Stimulated activated CD8-positive, alpha-beta memory T cell treated with anti-CD3 and anti-CD28 coated beads, Interleukin-4, amount 100 ng/mL, for 48 hours (primary cell): ENCODE results near the gene PPP2R3A.

ENCODE experiments used
- DNase-seq: peaks from one replicate; pipeline ENCODE4 v3.0.0-alpha.2; 2020

Gene PPP2R3A

DNA sequence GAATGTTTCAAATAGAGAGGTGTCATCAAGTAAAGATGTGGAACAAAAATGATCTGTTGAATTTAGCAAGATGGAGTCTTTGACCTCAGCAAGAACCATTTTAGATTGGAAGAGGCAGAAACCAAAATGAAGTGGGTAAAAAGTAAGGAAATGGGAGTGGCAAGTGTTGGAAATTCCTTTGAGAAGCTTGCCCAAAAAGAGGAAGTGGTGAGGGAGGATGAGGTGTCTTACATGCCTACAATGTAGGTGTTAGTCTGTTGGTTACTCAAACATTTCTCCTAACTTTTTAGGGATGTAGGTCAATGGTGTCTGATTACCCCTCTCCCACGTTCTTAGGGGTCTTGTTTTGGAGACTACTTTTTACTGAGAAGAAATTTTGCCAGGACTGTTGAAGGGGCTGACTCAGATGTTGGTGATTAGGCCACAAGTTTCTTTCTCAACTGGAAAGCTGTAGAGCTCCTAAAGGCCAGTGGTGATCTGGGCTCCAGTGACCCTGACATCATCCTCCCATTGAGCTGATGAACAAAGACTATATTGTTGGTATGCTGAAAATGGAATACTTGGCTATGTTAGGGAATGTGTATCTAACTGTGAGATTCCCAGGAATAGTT is 5.1 kb downstream of the PPP2R3A start:
- DNase-seq, result no peak

DNA sequence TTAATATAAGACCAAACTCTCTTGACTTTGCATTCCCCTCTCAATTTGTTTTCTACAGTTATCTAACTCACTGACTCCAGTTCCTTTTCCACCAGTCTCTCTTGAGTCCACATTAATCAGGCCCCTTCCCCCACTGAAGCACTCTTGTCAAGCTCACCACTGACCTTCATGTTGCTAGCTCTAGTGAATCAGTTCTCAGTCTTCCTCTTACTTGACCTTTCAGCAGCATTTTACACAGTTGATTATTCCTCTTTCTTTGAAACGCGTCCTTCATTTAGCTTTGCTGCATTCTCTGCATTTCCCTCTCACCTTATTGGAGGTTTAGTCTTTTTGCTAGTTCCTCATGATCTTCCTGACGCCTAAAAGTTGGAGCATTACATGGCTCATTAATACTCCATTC is 8.3 kb downstream of the PPP2R3A start:
- no peak for DNase-seq

DNA sequence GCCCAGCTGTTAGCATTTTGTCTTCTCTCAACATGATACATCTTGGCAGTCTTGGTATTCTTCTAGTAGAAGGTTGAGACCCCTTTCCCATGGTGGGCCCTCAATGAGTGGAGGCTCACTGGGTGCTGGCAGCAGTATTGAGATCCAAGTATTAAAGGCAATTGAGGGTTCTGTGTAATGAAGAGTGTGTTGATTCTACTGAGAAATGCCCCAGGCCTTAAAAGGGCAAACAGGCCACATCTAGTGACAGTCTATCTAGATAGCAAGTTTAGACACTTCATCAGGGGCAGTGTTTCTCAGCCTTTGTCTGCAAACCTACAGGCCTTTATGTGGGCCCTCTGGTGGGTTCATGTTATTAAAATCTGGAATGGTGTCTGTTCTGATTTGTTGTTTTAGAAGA is 9.5 kb downstream of the PPP2R3A start:
- DNase-seq, result no peak

DNA sequence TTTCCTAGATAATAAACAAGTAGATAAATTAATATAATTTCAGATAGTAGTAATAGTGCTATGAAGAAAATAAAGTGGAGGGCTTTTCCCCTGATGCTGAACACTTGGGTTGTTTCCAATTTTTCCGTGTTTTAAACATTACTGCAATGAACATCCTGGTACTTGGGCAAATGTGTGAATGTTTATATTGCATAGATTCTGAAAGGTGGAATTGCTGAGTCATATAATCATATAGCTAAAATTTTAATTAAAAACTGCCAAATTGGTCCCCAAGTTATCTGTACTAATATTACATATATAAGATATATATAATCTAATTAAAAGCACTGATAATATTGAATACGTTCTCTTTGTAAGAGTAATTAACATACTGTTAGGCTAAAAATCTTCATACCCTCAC is 10.0 kb downstream of the PPP2R3A start:
- no peak for DNase-seq

- no peak for DNase-seq
Observed at GRCh38 chr3:135980343-135980742, 14.8 kb downstream of the PPP2R3A start.

GRCh38 chr3:135981701-135982403 is 16.3 kb downstream of the PPP2R3A start:
- DNase-seq, result no peak

- no peak for DNase-seq
Observed at GRCh38 chr3:135982404-135982761, 16.9 kb downstream of the PPP2R3A start.

GRCh38 chr3:135982922-135983581 is 17.5 kb downstream of the PPP2R3A start:
- no peak for DNase-seq

DNA sequence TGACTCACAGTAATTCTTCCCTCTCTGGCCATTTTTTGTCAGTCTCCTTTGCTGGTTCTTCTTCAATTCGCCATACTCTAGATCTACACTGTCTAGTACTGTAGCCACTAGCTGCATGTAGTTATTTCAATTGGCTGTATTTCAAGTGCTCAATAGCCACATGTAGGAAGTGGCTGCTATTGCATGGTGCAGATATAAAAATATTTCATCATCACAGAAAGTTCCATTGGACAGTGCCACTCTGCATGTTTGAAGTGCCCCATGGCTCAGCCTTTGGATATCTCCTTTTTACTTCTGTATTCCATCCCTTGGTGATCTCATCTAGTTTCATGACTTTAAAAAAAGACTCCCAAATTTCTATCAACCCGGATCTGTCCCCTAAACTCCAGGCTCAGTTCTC is 22.1 kb downstream of the PPP2R3A start:
- no peak for DNase-seq

GRCh38 chr3:135989242-135989641 is 23.7 kb downstream of the PPP2R3A start:
- no peak for DNase-seq

DNA sequence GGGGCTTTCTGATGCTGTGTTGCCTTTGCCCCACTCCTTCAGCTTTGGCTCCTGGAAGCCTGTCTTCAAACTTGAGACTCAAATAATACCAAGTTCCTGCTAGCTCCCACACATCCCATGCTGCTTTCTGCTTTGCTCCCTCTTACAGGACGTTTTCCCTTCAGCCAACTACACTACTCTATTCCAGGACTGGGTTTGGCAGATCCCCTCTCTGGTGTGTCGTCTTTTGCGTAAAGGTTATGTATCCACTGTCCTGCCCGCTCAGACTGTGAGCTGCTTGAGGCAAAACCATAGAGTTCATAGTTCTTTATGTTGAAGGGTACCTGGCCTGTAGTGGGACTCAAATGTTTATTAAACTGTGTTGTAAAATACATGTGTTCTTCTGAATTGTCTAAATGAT is 25.4 kb downstream of the PPP2R3A start:
- DNase-seq, result no peak

DNA sequence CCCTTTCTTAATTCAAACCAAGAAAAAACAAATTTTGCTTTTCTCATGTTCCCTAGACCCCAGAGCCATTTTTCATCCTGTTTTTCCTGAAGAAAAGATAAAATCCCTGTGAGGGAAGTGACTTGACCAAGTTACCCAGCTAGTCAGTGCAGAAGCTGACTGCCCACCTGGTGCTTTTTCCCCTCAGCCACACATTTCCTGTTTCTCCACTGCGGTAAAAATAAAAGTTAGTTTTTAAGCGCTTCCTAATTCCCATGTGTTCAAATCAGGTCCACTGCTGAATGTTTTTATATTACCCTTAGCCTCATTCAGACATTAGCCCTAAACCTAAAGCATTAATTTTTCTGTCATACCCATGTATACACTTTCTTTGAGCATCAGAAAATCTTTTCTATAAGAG is 26.1 kb downstream of the PPP2R3A start:
- DNase-seq, result no peak

- DNase-seq, result no peak
Observed at GRCh38 chr3:135992072-135992471, 26.5 kb downstream of the PPP2R3A start.

DNA sequence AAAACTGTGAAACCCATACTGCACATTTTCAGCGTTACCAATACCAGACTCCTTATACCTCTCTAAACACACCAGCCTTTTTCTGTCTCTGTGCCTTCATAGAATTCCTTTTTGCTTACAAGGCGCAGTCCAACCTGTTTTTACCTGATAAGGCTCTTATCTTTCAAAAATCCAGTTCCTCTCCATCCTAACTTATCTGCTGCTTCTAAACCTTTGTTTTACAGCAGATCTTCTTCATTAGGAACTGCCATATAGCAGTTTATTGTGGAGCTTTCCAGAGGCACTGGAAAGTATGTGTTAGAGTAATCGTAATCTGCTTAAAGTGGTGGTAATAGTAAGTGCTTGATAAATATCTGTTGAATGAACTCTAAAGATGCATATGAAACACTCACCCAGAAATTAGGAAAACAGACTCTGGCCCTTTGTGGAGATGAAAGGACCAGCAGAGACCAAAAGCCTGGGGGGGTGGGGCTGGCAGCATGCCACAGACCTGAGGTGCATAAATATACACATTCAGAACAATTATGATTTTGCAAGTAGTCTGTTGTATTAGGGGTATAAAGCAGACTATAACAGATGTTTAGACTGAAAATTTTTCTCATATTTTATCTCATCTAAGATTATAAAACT is 29.3 kb downstream of the PPP2R3A start:
- DNase-seq, result no peak

GRCh38 chr3:135995766-135996165 is 30.2 kb downstream of the PPP2R3A start:
- DNase-seq, result no peak

- DNase-seq, result no peak
Observed at GRCh38 chr3:135997554-135998320, 32.2 kb downstream of the PPP2R3A start.

- no peak for DNase-seq
Observed at GRCh38 chr3:136008221-136008620, 42.7 kb downstream of the PPP2R3A start.

DNA sequence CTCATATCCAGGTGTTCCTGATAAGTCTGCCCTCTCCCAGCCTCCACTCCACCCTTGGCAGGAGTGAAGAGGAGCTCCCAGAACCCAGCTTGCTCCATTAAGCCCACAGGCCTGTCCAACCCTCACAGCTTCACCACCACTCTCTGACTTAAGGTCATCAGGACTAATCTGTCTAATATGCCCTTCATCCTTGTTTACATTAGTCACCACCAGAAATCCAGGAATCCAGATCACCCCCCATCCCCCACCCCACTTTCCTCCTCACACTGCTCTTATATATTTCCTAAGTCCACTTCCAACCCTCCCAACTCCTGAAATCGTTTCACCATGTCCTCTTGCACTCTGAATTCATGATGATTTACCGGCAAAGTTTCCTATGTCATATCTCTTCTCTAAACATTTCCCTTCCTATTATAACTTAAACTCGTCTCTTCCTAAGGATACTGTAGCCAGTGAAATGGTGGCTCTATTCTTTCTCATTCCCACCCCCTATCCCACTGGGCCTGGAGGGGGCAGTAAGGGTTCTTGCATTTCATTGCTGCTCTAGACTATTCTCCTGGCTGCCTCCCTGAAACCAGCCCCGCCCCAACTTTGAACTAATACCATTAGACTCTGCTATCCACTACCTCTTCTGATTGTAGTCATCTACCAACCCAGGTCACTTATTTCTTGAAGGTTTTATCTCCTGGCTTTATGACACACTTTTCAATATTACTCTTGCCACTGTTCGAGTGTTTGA is 43.4 kb downstream of the PPP2R3A start:
- DNase-seq, result no peak

GRCh38 chr3:136018876-136019275 is 53.3 kb downstream of the PPP2R3A start:
- DNase-seq, result no peak

GRCh38 chr3:136021803-136022202 is 56.3 kb downstream of the PPP2R3A start:
- no peak for DNase-seq

DNA sequence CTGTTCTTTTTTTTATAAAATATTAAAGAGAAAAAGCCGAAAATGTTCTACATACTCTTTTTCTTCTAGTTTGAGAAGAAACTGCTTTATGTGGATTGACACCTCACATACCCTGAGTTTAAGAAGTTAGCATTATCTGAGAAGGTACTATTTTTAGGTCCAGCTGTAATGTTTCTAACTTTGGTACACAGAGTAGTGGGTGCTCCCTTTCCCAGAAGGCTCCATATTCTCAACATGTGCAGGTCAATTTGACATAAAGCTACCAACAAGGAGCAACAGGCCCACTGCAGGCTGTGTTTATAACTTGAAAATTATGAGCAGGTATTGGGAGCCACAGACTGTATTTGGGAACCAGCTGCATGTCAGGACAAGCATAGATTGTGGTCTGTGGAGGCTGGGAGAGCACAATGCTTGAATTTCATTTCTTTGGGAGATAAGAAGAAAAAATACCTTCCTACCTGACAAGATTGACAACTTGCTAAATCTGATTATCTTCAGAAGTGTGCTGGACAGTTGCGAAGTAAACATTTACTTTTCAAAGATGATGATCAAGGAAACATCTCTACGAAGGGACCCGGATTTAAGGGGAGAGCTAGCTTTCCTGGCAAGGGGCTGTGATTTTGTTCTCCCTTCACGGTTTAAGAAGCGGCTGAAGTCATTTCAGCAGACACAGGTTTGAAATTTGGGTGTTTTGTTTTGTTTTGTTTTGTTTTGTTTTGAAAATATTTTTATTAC is 57.2 kb downstream of the PPP2R3A start:
- DNase-seq, result no peak
